HepG2 (cell line): ENCODE data around the gene PRCD. TPM values are rescaled to one million over a fixed set of nuclear protein-coding genes. Genes with fewer than 3 reads are reported as not detected.

Source experiments
- ARNT2 ChIP-seq: sonication (generic); formaldehyde crosslinking; IDR thresholded peaks from 2 replicates; pipeline ENCODE4 v1.8.0; 2022; ENCODE audit warnings: mild to moderate bottlenecking, low read depth, missing genetic modification reagents, moderate library complexity
- ERF ChIP-seq: IDR thresholded peaks from 2 replicates; pipeline ENCODE4 v1.6.1; 2018; ENCODE audit warnings: missing biosample characterization, missing genetic modification reagents
- GABPB1 ChIP-seq: IDR thresholded peaks from 2 replicates; pipeline ENCODE4 v1.6.1; 2016; ENCODE audit warnings: mild to moderate bottlenecking, missing genetic modification reagents, moderate library complexity, missing compliant biosample characterization
- HHEX ChIP-seq: IDR thresholded peaks from 2 replicates; pipeline ENCODE4 v1.6.1; 2016; ENCODE audit warnings: control low read depth
- IRF9 ChIP-seq: sonication (generic); formaldehyde crosslinking; IDR thresholded peaks from 2 replicates; pipeline ENCODE4 v1.8.0; 2022; ENCODE audit warnings: missing genetic modification reagents, mild to moderate bottlenecking, borderline replicate concordance
- KDM3A ChIP-seq: IDR thresholded peaks from 2 replicates; pipeline ENCODE4 v1.6.1; 2018; ENCODE audit warnings: low read depth, missing compliant biosample characterization
- KDM4B ChIP-seq: sonication (generic); formaldehyde crosslinking; IDR thresholded peaks from 2 replicates; pipeline ENCODE4 v1.4.0; 2020; ENCODE audit warnings: missing genetic modification reagents
- NR2F2 ChIP-seq: IDR thresholded peaks from 2 replicates; pipeline ENCODE4 v1.6.1; 2012; ENCODE audit warnings: low read depth, inconsistent platforms, borderline replicate concordance
- NR2F6 ChIP-seq, 2 experiments: IDR thresholded peaks; 2 replicates each; pipeline ENCODE4 v1.6.1; 2016; ENCODE audit warnings: antibody characterized with exemption in 1 of 2, mild to moderate bottlenecking in 1 of 2
- PAX8 ChIP-seq: sonication (generic); formaldehyde crosslinking; IDR thresholded peaks from 2 replicates; pipeline ENCODE4 v1.8.0; 2022; ENCODE audit warnings: mild to moderate bottlenecking, missing genetic modification reagents, borderline replicate concordance
- RAD21 ChIP-seq: fragments of 450-650 bp; formaldehyde crosslinking; IDR thresholded peaks from 2 replicates; pipeline ENCODE4 v1.5.0; 2020; ENCODE audit warnings: mild to moderate bottlenecking
- REST ChIP-seq, 2 experiments: IDR thresholded peaks; 2 replicates each; pipeline ENCODE4 v1.6.1; 2011 to 2012; ENCODE audit warnings: low read length in 2 of 2, borderline replicate concordance in 1 of 2, low read depth in 1 of 2, mild to moderate bottlenecking in 1 of 2, moderate library complexity in 1 of 2
- ZBTB4 ChIP-seq: sonication (generic); formaldehyde crosslinking; IDR thresholded peaks from 2 replicates; pipeline ENCODE4 v1.4.0; 2020; ENCODE audit warnings: missing genetic modification reagents, mild to moderate bottlenecking, borderline replicate concordance
- ZBTB46 ChIP-seq: sonication (generic); formaldehyde crosslinking; IDR thresholded peaks from 2 replicates; pipeline ENCODE4 v1.4.0; 2020; ENCODE audit warnings: mild to moderate bottlenecking, missing genetic modification reagents, borderline replicate concordance
- ZBTB8A ChIP-seq: sonication (generic); formaldehyde crosslinking; IDR thresholded peaks from 2 replicates; pipeline ENCODE4 v1.4.0; 2020; ENCODE audit warnings: mild to moderate bottlenecking, low read depth, missing genetic modification reagents, borderline replicate concordance
- ZEB1 ChIP-seq: IDR thresholded peaks from 2 replicates; pipeline ENCODE4 v1.6.1; 2012; ENCODE audit warnings: mild to moderate bottlenecking, low read depth, inconsistent platforms; ENCODE audit not compliant: insufficient replicate concordance
- ZNF30 ChIP-seq: sonication (generic); formaldehyde crosslinking; IDR thresholded peaks from 2 replicates; pipeline ENCODE4 v1.5.0; 2020; ENCODE audit warnings: mild to moderate bottlenecking, missing genetic modification reagents
- ZNF740 ChIP-seq: sonication (generic); formaldehyde crosslinking; IDR thresholded peaks from 2 replicates; pipeline ENCODE4 v1.4.0; 2020; ENCODE audit warnings: missing genetic modification reagents
- ZNF781 ChIP-seq: sonication (generic); formaldehyde crosslinking; IDR thresholded peaks from 2 replicates; pipeline ENCODE4 v1.5.1; 2020; ENCODE audit warnings: borderline replicate concordance, mild to moderate bottlenecking, missing genetic modification reagents; ENCODE audit errors: not compliant biosample characterization
- polyA plus RNA-seq, 8 experiments: library from polyadenylated mRNA; depleted of rRNA in 3 of 8; stranded (reverse) in 7 of 8; unstranded in 1 of 8; fragments of >200 nt; fragmentation: Illumina TruSeq in 4 of 8; extraction: Trizol in 4 of 8; gene quantifications; 2 replicates each; pipeline versions ENCODE4 v1.2.1 to v1.2.3, GENCODE V29; 2011 to 2016; ENCODE audit warnings: low read depth in 4 of 8, missing spikeins in 1 of 8, mixed read lengths in 1 of 8; ENCODE audit not compliant: insufficient read depth in 1 of 8
- total RNA-seq, 5 experiments: library from RNA; depleted of rRNA; stranded (reverse); fragments of >200 nt; fragmentation: Illumina TruSeq; extraction: Trizol; gene quantifications; 2 replicates each; pipeline ENCODE4 v1.2.3, GENCODE V29; 2016; ENCODE audit warnings: low read depth in 1 of 5

Gene PRCD
- total and polyA plus RNA-seq, 2 of the 13 experiments (the other 11 are each of a cell fraction or from before 2014, with no cell fraction given): 0.51 TPM; not detected in 1

- no peak for TF ChIP-seq REST (IDR thresholded peaks at IDR 0.05; ENCODE audit: borderline replicate concordance in 1 of 2, low read depth in 1 of 2, low read length in 2 of 2)
- no peak for TF ChIP-seq ZBTB46
- no peak for TF ChIP-seq RAD21 (CRISPR knock-in tag)
- peak; percentile 51 for TF ChIP-seq GABPB1
- TF ChIP-seq ZNF740 (CRISPR knock-in tag): no peak
- TF ChIP-seq IRF9 (CRISPR knock-in tag): 0 out of 2 replicates have a peak, but pooled peaks have one; percentile 59
- TF ChIP-seq ZNF30 (CRISPR knock-in tag): peak; percentile 56; the same call in 1 of the 2 replicates
- TF ChIP-seq KDM3A (CRISPR knock-in tag): 0 out of 2 replicates have a peak, but pooled peaks have one; percentile 38
- TF ChIP-seq ZEB1: no peak
- TF ChIP-seq ZNF781 (CRISPR knock-in tag): peak; percentile 60
- no peak for TF ChIP-seq KDM4B (CRISPR knock-in tag)
- no peak for TF ChIP-seq NR2F2
- TF ChIP-seq HHEX (CRISPR knock-in tag): no peak
- TF ChIP-seq ZBTB8A (CRISPR knock-in tag): no peak
- no peak for TF ChIP-seq PAX8 (CRISPR knock-in tag)
- TF ChIP-seq NR2F6 (IDR thresholded peaks at IDR 0.05): no peak
- no peak for TF ChIP-seq NR2F6 (CRISPR knock-in tag; IDR thresholded peaks at IDR 0.05)
- no peak for TF ChIP-seq ERF (CRISPR knock-in tag)
- TF ChIP-seq ZBTB4: no peak
- TF ChIP-seq ARNT2 (CRISPR knock-in tag): 0 out of 2 replicates have a peak, but pooled peaks have one; percentile 27
Measured at GRCh38 chr17:76585033-76585648, 45.3 kb downstream of the PRCD start (continued).
